NCI-H1694 (cell line): ENCODE data around the gene WDTC1.
"Not testable (repeated sequence)": the region's sequence is repeated elsewhere in the genome, so short reads cannot be mapped to it uniquely, and the experiment has no call there.

Experiments used
- DNase-seq: peaks from one replicate; lab custom pipeline; 2025; lab: John Stamatoyannopoulos, UW

WDTC1 gene

DNA sequence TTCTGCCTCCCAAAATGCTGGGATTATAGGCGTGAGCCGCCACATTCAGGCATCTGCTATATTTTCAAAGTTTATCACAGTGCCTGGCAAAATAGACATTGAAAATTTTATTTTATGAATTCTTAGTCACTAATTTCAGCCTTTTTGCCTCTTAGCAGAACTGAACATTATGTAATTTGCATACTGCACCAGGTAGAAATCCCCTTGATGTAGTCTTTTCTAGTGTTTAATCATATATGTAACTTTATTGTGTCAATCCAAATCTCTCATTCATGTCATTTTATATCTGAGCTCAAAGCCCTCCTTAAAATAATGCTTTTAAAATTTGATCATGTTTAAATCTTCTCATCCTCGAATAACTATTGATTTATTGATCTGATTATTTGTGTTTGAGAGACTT lies 19.2 kb downstream of the WDTC1 start:
- DNase-seq = no peak

DNA sequence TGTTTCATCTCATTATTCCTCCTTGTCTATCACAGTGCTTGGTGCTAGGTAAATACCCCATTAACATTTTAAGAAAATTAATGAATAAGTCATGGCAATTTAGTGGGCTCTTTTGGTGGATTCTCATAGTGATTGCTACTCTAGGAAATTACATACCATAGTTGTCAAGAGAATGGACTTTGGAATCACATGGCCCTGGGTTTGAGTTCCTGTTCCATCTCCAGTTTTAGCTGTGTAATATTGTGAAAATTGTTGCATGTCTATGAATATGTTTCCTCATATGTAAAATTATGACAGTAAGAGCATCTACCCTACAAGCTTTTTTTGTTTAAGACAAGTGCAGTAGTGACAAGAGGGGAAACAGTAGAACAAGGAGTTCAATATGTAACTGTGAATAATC lies 20.7 kb downstream of the WDTC1 start:
- DNase-seq = no peak

DNA sequence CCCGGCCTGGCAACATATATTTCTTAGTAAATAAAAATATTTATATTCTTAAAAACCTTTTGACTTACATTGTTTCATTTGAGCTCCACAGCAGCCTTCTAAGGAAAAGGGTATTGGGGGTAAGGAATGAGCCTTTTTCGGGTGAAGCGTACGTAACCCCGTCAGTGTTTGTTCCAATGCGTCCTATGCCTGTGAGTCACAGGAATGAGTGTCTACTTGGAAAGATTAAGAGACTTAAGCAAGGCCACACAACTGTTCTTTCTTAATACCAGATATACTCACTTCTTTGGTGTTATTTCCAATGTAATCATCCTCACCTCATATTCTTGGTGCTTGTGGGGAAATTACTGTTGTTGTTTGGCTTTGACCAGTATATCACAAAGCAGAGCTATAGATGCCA lies 22.7 kb downstream of the WDTC1 start:
- DNase-seq = no peak

DNA sequence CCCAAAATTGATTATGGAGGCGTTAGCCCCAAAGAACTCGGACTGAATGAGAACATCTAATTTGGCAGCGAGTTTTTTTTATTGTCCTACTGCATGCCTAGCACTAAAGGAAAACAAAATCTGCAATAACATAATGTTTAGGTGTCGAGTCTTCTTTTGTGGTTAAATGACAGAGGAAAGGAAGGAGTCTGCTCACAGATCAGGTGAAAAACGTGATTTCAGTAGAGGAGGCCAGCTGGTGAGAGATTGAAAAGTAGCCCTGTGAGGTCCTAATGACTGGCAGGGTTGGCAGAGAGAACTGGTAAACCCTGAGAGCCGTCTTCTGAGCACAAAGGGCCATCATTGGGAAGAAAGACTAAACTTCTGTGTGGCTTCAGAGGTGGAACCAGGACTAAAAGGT lies 24.2 kb downstream of the WDTC1 start:
- no peak for DNase-seq

DNA sequence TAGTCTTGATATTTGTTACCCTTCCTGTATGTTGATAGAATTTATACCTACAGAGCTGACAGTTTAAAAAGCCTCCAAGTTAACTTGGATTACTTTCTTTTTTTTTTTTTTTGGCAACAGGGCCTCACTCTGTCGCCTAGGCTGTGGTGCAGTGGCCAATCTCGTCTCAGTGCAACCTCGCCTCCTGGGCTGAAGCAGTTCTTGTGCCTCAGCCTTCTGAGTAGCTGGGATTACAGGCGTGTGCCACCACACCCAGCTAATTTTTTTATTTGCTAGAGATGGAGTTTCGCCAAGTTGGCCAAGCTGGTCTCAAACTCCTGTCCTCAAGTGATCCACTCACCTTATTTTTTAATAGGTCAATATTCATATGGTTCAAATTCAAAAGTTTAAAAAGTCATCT lies 32.7 kb downstream of the WDTC1 start:
- DNase-seq = no peak

DNA sequence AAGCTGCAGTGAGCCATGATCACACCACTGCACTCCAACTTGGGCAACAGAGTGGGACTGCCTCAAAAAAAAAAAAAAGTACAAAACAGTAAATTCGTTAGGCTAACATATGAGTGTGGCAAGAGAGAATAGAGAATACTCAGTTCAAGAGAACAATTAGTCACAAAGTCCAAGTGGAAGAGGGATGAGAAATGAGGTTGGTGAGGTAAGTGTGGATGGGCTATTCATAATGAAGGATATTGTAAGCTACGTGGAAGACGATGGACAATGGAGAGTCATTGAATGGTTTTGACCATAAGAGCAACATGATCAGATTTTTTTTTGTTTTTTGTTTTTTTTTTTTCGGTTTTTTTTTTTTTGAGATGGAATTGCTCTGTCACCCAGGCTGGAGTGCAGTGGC lies 34.8 kb downstream of the WDTC1 start:
- DNase-seq = no peak

DNA sequence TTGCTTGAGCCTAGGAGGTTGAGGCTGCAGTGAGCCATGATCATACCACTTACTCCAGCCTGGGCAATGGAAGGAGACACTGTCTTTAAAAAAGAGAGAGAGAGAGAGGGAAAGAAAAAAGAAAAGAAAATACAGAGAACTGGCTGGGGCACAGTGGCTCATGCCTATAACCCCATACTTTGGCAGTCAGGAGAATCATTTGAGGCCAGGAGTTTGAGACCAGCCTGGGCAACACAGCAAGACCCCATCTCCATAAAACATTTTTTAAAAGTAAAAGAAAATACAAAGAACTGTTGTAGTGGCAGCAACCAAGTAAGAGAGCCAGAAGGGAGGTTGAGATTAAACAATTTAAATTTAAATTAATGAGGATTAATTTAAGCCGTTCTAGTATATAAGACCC lies 39.8 kb downstream of the WDTC1 start:
- DNase-seq = no peak

DNA sequence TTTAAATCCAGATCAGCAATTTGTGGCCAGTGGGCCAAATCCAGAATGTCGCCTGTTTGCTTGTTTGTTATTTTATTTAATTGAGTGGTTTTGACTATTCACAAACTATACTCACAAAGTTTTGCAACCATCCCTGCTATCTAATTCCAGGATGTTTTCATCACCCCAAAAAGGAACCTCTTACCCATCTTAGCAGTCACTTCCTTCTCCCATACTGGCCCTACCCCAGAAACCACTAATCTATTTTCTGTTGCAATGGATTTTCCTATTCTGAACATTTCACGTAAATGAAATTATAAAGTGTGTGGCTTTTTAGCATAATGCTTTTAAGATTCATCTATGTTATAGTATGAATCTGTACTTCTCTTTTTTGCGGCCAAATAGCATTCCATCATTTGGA lies 41.3 kb downstream of the WDTC1 start:
- no peak for DNase-seq

DNA sequence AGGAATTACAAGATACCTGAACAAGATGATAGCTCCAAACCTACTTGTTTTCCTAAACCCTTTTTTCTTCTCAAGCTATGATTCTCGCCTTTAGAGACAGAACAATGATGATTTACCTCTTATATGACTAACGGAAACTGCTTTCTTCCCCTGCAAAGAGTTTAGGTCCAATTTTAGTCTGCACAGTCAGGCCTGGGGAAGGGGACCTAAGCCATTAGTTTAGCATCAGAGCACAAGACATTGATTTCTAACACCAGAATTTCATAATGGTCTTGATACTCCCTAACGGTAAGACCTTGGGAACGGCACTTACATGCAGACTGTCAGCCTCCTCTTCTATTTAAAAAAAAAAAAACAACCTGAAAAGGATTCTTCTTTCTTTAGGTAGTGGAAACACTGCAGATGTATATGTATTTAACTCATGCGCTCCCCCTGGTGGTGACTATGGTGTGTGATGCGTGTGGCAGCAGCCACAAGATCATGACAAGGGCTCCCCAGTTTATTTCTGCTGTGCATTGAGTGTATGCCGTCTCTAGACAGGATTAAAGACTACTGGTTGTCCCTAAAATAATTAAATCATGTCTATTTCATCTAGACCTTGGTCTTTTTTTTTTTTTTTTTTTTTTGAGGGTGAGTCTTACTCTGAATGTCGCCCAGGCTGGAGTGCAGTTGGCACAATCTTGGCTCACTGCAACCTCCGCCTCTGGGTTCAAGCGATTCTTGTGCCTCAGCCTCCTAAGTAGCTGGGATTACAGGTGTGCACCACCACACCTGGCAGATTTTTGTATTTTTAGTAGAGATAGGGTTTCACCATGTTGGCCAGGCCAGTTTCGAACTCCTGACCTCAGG lies 50.2 kb downstream of the WDTC1 start:
- DNase-seq = peak; percentile 80

DNA sequence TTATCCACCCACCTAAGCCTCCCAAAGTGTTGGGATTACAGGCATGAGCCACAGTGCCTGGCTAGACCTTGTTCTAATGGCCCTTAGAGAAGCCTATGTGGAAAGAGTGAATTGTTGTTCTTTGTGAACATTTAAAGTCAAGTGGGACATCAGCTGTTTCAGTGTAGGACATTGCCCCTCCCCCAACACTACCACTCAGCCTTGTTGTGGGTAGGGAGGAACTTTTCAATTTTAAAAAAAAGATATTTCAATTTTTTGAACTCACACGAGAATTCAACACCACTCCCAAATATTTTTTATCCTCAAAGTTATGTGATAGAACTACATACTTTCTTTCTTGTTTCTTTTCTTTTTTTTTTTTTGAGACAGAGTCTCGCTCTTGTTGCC lies 50.8 kb downstream of the WDTC1 start:
- no peak for DNase-seq

DNA sequence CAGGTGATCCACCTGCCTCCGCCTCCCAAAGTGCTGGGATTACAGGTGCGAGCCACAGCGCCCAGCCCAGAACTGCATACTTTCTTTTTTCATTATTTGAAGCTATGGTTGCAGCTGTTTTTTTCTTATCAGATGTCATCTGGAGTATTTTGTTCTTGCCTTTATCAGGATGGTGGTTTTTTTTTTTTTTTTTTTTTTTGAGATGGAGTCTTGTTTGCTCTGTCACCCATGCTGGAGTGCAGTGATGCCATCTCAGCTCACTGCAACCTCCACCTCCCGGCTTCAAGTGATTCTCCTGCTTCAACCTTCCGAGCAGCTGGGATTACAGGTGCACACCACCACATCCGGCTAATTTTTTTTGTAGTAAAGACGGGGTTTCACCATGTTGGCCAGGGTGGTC lies 51.4 kb downstream of the WDTC1 start:
- not testable (repeated sequence) for DNase-seq

DNA sequence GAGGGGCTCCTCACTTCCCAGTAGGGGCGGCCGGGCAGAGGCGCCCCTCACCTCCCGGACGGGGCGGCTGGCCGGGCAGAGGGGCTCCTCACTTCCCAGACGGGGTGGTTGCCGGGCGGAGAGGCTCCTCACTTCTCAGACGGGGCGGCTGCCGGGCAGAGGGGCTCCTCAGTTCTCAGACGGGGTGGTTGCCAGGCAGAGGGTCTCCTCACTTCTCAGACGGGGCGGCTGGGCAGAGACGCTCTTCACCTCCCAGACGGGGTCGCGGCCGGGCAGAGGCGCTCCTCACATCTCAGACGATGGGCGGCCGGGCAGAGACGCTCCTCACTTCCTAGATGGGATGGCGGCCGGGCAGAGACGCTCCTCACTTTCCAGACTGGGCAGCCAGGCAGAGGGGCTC lies 54.7 kb downstream of the WDTC1 start:
- DNase-seq = not testable (repeated sequence)

DNA sequence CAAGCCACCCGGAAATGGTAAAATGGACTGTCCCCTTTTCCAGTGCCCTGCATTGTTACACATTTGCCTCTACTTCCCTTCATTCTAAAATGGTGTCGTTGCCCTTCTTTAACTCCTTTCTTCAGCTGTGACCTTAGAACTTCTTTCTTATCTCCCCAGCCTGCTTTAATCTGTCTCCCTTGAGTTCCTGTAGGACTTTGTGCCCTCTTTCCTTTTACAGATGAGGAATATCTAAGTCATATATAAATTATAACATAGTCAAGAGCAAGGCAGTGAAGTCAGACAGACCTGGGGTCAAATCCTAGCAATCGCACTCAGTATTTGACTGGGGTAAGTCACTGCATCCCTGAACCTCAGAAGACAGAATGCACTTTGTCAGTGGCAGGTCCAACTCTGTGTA lies 56.1 kb downstream of the WDTC1 start:
- DNase-seq = no peak

DNA sequence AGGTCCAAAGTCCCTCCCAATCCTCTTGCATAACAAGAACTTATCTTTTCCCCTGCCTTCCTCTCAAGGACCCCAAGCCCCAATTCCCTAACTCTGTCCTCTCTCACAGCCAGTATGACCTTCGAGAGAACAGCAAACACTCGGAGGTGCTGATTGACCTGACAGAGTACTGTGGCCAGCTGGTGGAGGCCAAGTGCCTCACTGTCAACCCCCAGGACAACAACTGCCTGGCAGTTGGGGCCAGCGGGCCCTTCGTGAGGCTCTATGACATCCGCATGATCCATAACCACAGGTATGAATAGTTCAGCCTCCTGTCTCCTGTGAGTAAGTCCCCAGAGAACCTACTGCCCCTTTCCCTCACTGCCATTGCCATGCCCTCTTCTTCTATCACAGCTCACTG lies 57.7 kb downstream of the WDTC1 start:
- DNase-seq = no peak

DNA sequence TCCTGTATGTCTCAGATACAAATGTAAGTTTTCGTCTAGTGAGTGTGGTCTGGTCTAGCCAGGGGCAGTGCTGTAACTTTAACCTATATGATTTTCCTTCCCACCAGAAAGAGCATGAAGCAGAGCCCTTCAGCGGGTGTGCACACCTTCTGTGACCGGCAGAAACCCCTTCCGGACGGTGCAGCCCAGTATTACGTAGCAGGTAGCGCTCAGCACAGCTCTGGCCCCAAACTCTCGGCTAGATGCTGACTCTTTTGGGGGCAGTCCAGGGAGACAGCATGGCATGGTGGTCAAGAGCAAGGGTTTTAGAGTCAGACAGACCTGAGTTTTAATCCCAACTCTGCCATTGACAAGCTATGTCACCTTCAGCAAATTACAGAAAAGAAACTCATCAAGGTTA lies 59.5 kb downstream of the WDTC1 start:
- DNase-seq = no peak

DNA sequence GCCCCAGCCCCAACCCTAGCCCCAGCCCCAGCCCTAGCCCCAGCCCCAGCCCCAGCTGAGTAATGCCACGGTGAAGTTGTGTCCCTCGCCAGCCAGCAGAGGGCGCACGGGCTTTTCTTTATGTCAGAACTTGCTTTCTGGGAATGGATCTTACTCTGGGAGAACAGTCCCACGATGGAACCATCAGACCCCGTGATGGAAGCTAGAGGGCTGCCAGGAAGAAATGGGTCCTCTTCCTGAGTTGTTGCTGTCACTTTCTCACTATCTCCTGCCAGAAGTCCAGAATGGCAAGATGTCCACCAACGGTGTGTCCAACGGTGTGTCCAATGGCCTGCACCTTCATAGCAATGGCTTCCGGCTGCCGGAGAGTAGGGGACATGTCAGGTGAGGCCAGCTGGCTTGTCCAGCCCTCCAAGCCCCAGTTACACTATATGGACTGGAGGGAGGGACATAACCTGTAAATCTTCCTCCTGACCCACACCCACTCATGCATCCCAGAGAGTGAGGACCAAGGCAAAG lies 62.4 kb downstream of the WDTC1 start:
- DNase-seq = peak; percentile 39

DNA sequence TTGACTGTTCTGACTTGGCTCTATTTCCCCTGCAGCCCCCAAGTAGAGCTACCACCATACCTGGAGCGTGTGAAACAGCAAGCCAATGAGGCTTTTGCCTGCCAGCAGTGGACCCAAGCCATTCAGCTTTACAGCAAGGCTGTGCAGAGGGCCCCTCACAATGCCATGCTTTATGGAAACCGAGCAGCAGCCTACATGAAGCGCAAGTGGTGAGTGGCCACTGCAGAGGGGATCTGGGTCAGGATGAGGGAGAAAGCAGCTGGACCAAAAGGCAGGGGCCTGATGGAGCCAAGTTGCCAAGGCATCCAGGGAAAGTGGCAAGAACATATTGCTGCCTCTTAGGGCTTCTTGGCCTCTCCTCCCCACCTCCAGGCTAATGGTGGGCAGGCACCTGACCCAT lies 63.5 kb downstream of the WDTC1 start:
- DNase-seq = no peak

DNA sequence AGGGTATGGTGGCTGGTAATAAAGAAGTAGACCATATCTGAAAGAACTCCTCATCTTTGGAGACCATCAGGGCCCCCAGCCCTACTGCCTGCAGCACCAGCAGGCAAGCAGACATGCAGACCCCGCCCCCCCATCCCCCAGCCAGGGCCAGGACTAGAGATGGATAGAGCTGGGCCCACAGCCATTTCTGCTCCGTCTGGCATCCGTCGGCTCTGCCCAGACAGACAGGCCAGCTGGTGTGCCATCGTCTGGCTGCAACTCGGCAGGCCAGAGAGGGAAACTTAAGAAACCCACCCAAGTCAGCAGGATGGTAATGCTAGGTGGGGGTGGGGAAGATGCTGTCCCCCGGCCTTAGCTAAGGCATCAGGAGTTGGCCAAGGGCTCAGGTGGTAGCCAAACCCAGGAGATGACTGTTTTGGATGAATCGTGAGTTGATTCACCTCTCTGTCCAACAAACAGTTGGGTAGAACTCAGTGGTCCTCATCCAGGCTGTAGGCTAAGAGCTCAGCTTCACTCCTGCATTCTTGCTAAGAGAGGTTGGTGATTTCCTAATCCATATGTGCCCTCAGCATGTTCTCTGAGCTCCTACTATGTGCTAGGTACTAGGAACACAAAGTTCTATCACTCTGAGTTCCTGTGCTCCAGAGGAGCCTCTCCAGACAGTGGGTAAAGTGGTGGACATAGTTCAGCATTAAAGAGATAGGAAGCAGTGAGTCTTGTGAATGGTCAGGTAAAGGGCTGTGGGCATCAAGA lies 64.4 kb downstream of the WDTC1 start:
- DNase-seq = peak; percentile 55

DNA sequence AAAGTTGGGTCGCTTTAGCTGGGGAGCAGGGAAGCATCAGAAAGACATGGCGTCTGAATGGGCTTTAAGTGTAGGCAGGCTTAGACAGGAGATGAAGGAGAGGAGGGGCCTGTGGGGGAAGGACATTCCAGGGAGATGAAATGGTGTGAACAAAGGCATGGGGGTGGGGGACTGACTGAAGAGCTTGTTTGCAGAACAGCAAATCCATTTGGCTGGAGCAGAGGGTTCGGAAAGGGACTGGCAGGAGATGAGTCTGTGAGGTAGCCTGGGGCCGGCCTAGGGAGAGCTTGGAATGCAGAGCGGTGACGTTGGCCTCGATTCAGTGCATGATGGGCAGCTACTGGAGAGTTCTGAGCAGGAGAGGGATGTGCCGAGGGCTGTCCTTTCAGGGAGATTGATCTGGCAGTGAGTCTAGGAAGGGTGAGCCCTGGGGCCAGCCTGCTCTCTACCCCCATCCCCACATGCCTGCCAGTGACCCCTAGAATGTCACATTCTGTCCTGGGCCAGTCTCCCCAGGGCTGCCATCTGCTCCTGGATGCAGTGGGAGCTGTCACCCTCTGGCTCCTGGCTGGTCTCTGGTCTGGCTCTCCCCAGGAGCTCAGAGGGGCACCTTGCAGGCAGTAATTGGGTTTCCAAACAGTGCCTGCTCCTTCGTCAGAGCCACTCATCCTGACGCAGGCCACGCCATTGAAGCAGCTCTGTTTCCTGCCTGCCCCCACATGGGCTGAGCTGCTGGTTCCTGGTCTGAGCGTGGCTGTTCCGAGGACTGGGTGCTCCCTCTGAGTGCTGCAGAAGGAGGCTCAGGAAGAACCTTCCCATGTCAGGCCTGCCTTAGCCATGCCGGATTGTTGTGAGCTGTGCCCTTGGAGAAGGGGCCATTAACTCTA lies 65.2 kb downstream of the WDTC1 start:
- peak; percentile 33 for DNase-seq

DNA sequence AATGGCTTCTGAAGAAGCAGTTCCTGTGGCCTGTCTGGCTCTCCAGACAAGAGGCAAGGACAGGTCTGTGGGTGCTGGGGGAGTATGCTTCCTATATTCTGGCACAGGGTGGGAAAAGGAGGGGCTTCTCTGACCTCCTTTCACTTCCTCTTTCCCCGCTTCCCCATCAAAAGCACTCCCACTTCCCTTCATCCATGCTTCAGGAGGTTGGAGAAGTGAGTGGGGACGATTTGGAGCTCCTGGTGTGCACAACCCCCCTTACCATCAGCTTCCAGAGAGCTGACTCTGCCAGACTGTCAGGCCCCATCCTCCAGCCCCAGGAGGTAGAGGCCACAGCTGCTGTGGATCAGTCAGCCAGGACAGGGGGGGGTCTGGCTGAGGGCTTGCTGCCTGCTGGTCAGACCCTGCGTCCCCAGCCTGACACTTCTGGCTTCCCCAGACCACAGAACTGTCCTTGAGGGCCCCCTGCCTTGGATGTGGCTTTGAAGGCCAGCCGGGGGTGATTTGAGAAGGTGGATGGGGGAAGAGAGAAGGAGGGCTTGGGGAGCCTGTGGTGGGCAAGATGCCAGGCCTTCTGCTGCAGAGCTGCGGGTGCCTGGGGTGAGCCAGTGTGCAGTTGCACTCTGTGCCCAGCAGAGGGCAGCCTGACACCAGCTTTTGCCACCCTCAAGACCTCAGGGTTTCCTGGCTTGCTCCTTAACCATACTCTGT lies 66.1 kb downstream of the WDTC1 start:
- peak; percentile 76 for DNase-seq

DNA sequence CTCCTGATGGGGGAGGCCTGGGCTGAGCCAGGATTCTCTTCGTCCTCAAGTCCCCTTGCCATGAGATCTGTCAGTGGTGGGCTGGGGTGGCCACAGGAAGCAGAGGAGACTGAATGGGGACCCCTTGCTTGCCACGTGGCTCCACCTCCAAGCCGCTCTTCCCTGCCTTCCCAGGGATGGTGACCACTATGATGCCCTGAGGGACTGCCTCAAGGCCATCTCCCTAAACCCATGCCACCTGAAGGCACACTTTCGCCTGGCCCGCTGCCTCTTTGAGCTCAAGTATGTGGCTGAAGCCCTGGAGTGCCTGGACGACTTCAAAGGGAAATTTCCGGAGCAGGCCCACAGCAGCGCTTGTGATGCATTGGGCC lies 66.6 kb downstream of the WDTC1 start:
- no peak for DNase-seq
